ENCODE data around the gene PI16.

DNA sequence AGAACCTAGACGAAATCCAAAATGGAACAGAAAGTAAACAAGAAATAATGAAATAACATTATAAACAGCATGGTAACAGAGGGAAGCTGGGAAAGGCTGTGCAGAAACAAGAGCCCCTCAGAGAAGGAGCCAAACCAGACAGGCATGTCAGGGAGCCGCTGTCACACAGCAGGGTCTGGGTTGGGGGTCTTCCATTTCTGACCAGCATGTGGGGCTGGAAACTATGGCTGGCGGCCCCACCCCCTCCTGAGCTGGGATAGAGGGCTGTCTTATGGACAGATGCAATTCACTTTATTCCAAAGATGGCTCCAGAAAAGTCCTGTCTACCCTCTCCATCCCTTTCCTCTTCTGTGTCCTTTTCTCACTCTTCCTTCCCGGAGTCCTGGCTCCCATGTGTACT, 41.5 kb upstream of the PI16 start:
- TF ChIP-seq GABPA (IDR thresholded peaks at IDR 0.05; ENCODE audit: low read depth) (no peak), POLR2AphosphoS5 (IDR thresholded peaks at IDR 0.05; ENCODE audit: low read depth) (no peak), SPI1 (IDR thresholded peaks at IDR 0.05; ENCODE audit: borderline replicate concordance, low read depth) (no peak)
- TF ChIP-seq, protein P1, sequence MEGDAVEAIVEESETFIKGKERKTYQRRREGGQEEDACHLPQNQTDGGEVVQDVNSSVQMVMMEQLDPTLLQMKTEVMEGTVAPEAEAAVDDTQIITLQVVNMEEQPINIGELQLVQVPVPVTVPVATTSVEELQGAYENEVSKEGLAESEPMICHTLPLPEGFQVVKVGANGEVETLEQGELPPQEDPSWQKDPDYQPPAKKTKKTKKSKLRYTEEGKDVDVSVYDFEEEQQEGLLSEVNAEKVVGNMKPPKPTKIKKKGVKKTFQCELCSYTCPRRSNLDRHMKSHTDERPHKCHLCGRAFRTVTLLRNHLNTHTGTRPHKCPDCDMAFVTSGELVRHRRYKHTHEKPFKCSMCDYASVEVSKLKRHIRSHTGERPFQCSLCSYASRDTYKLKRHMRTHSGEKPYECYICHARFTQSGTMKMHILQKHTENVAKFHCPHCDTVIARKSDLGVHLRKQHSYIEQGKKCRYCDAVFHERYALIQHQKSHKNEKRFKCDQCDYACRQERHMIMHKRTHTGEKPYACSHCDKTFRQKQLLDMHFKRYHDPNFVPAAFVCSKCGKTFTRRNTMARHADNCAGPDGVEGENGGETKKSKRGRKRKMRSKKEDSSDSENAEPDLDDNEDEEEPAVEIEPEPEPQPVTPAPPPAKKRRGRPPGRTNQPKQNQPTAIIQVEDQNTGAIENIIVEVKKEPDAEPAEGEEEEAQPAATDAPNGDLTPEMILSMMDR (IDR thresholded peaks at IDR 0.05; ENCODE audit: insufficient read depth, low read length) = no peak
- TF ChIP-seq, protein P2, sequence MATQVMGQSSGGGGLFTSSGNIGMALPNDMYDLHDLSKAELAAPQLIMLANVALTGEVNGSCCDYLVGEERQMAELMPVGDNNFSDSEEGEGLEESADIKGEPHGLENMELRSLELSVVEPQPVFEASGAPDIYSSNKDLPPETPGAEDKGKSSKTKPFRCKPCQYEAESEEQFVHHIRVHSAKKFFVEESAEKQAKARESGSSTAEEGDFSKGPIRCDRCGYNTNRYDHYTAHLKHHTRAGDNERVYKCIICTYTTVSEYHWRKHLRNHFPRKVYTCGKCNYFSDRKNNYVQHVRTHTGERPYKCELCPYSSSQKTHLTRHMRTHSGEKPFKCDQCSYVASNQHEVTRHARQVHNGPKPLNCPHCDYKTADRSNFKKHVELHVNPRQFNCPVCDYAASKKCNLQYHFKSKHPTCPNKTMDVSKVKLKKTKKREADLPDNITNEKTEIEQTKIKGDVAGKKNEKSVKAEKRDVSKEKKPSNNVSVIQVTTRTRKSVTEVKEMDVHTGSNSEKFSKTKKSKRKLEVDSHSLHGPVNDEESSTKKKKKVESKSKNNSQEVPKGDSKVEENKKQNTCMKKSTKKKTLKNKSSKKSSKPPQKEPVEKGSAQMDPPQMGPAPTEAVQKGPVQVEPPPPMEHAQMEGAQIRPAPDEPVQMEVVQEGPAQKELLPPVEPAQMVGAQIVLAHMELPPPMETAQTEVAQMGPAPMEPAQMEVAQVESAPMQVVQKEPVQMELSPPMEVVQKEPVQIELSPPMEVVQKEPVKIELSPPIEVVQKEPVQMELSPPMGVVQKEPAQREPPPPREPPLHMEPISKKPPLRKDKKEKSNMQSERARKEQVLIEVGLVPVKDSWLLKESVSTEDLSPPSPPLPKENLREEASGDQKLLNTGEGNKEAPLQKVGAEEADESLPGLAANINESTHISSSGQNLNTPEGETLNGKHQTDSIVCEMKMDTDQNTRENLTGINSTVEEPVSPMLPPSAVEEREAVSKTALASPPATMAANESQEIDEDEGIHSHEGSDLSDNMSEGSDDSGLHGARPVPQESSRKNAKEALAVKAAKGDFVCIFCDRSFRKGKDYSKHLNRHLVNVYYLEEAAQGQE (IDR thresholded peaks at IDR 0.05; ENCODE audit: insufficient replicate concordance, low read depth) = no peak
